Pancreas (tissue), 10 donors: ENCODE measurements around the gene KRI1. TPM values are rescaled to one million over a fixed set of nuclear protein-coding genes. Genes with fewer than 3 reads are reported as not detected.
"Not testable (repeated sequence)": the region's sequence is repeated elsewhere in the genome, so short reads cannot be mapped to it uniquely, and the experiment has no call there.

ENCODE experiments used
- ATAC-seq, 4 donors: fragments of 200-7000 bp; cut with Tn5 transposase; one replicate each; pipeline versions ENCODE4 v1.8.0 to v1.9.1; 2020; ENCODE audit warnings: mild to moderate bottlenecking in 4 of 4, moderate library complexity in 4 of 4
- DNase-seq, 6 donors: peaks; one replicate each; pipeline ENCODE4 v3.0.0-alpha.2; 2020
- FAIRE-seq: peaks from 2 replicates; lab custom pipeline; 2012; peaks lifted over from hg19 to GRCh38; lab: Jason Lieb, UNC
- H3K27ac ChIP-seq, 4 donors: fragments of 200-600 bp; sonication (generic); 1 replicate in 3 of 4; 2 replicates in 1 of 4; pipeline versions ENCODE4 v1.5.0 to v1.8.0; 2020
- H3K27me3 ChIP-seq, 4 donors: fragments of 200-600 bp; one replicate each; pipeline ENCODE4 v1.8.0; 2021
- H3K36me3 ChIP-seq, 3 donors: fragments of 200-600 bp; sonication (generic) in 1 of 3; one replicate each; pipeline versions ENCODE4 v1.5.0 to v1.8.0; 2020 to 2021
- H3K4me1 ChIP-seq, 3 donors: fragments of 200-600 bp; one replicate each; pipeline ENCODE4 v1.8.0; 2021
- H3K4me3 ChIP-seq, 4 donors: fragments of 200-600 bp; sonication (generic) in 2 of 4; one replicate each; pipeline versions ENCODE4 v1.5.0 to v1.8.0; 2020 to 2021
- H3K9me3 ChIP-seq, 4 donors: fragments of 200-600 bp; one replicate each; pipeline ENCODE4 v1.8.0; 2021
- WGBS, 2 donors: extraction: QIAGEN DNeasy Blood & Tissue Kit; methylation state at CpG; one replicate each; pipeline ENCODE4 v1.1.7; 2013; 5-methylcytosine and 5-hydroxymethylcytosine counted together
- intact Hi-C, 3 donors: fragments of 100-400 bp; cut with DNase I; formaldehyde crosslinking; loops; one replicate each; pipeline versions ENCODE4 v1.11.1 to v1.14.2; 2022
- polyA plus RNA-seq, 2 donors: library from polyadenylated mRNA; stranded (reverse); fragments of 200-250 nt; gene quantifications; one replicate each; pipeline ENCODE4 v1.2.3, GENCODE V29; 2013
- total RNA-seq, 6 donors: library from RNA; stranded (reverse); fragmentation: NEBNext Ultra II Directional in 4 of 6; extraction: Animal tissue kit (Norgen Biotek cat#: 25700) in 4 of 6; gene quantifications; one replicate each; pipeline versions ENCODE4 v1.2.1 to v1.2.4, GENCODE V29; 2021 to 2023
- TF ChIP-seq, protein P1 (sequence below), 4 donors: fragments of 200-600 bp; sonication (generic) in 3 of 4; IDR thresholded peaks; one replicate each; pipeline versions ENCODE4 v1.5.0 to v1.8.0; 2021; ENCODE audit warnings: antibody characterized with exemption in 4 of 4
- donor health status: healthy with polysubstance abuse.
- donor health status: DM: no; HTN: no; CAD: no; lungs with moderate emphysema.
- donor health status: DM: no; HTN: no; CAD: no.
- donor health status: control.
- donor health status: control.
- donor health status: Bipolar disorder and iron deficiency.
- donor health status: DM: yes; HTN: yes; CAD: no.
- donor health status: DM: no; HTN: no; CAD: no.
- donor health status: DM: no; HTN: no; CAD: no.
- donor health status: DM: yes; HTN: yes; CAD: no.

The KRI1 gene
- total and polyA plus RNA-seq, 8 donors, result 8.0 to 41.8 (median 15.3) TPM

DNA sequence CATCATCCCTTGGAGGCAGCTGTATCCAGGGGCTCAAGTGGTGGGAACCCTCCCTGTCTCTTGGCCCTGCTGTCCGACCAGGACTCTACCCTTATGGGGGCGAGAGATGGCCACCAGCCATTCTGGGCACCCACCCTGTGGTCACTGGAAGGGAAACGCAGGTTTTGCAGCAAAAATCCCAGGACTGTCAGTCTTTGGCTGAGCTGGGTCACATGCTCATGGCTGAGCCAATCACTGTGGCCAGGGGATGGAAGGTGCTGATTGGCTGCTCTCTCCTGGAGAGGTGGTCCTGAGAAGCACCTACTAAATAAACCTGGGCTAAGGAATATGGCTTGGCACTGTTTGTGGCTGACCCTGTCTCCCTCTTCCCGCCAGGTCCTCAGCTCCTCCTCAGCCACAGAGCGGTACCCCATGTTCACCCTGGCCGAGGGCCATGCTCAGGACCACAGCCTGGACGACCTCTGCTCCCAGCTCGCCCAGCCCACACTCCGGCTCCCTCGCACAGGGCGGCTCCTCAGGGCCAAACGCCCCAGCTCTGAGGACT is 13.2 kb downstream of the KRI1 start:
- Histone ChIP-seq H3K27me3 (no peaks in the 10 kb centered on the region), H3K27ac (no peak overlapping the region), H3K4me3 (no peak overlapping the region), H3K9me3 (no peaks in the 10 kb centered on the region), H3K4me1 (no peaks in the 10 kb centered on the region), H3K36me3 (peaks cover 1 to 53% (median 30%) of the 10 kb centered on the region in 3 donors)
- ATAC-seq (peak; percentile 7 to 35 (median 17)), FAIRE-seq (no peak), DNase-seq (peak in 1 of 6 donors; percentile 57)
- WGBS, 2 donors, result 88 to 89% methylated on average over 12 of the region's 12 CpGs
- TF ChIP-seq, protein P1, sequence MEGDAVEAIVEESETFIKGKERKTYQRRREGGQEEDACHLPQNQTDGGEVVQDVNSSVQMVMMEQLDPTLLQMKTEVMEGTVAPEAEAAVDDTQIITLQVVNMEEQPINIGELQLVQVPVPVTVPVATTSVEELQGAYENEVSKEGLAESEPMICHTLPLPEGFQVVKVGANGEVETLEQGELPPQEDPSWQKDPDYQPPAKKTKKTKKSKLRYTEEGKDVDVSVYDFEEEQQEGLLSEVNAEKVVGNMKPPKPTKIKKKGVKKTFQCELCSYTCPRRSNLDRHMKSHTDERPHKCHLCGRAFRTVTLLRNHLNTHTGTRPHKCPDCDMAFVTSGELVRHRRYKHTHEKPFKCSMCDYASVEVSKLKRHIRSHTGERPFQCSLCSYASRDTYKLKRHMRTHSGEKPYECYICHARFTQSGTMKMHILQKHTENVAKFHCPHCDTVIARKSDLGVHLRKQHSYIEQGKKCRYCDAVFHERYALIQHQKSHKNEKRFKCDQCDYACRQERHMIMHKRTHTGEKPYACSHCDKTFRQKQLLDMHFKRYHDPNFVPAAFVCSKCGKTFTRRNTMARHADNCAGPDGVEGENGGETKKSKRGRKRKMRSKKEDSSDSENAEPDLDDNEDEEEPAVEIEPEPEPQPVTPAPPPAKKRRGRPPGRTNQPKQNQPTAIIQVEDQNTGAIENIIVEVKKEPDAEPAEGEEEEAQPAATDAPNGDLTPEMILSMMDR (IDR thresholded peaks at IDR 0.05), result no peak
- intact Hi-C loops, result no loop called here

DNA sequence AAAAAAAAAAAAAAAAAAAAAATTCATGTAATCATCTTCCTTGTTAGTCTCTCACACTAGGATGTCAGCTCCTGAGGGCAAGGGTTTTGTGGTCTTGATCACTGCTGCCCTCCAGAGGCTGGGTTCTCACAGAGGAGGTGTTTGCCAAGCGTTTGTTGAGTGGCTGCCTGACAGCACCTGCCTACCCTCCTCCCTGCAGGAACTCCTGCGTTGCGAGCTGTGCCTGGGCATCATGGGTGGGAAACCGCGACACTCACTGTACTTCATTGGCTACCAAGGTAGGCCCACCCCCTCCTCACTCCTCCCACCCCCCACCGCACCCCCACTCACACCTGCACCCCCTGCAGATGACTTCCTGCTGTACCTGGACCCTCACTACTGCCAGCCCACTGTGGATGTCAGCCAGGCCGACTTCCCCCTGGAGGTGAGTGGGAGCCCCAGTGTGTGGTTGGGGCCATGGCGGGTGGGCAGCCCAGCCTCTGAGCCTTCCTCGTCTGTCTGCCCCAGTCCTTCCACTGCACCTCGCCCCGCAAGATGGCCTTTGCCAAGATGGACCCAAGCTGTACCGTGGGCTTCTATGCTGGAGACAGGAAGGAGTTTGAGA is 14.0 kb downstream of the KRI1 start:
- Histone ChIP-seq H3K36me3 (peaks cover 0 to 54% (median 25%) of the 10 kb centered on the region in 3 donors), H3K4me3 (no peak overlapping the region), H3K27me3 (no peaks in the 10 kb centered on the region), H3K27ac (no peak overlapping the region), H3K4me1 (no peaks in the 10 kb centered on the region), H3K9me3 (no peaks in the 10 kb centered on the region)
- TF ChIP-seq, protein P1 (IDR thresholded peaks at IDR 0.05), result no peak
- no peak for FAIRE-seq
- 89 to 93% methylated on average over 12 of the region's 12 CpGs for WGBS, 2 donors
- DNase-seq, result peak in 3 of 6 donors; percentile 50 to 66 (median 52)
- peak in 3 of 4 donors; percentile 36 to 72 (median 62) for ATAC-seq
- intact Hi-C loops, result no loop called here

DNA sequence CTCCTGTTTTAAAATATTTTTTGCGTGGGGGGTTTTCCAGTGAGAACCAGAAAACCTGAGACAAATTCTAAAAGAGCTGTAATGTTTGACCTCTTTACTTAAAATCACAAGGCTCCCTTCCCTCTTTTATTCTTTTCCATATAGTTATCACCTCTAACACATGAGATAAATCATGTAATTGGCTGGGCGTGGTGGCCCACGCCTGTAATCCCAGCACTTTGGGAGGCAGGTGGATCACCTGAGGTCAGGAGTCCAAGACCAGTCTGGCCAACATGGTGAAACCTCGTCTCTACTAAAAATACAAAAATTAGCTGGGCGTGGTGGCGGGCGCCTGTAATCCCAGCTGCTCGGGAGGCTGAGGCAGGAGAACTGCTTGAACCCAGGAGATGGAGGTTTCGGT is 14.8 kb downstream of the KRI1 start:
- H3K27ac ChIP-seq, H3K9me3 ChIP-seq, H3K27me3 ChIP-seq, intact Hi-C loops, H3K4me3 ChIP-seq, H3K4me1 ChIP-seq, ATAC-seq, FAIRE-seq, DNase-seq: not testable (repeated sequence)
- H3K36me3 ChIP-seq, result peaks cover 0 to 56% (median 25%) of the 10 kb centered on the region in 3 donors
- WGBS, 2 donors, result 94 to 96% methylated on average over 9 of the region's 9 CpGs

DNA sequence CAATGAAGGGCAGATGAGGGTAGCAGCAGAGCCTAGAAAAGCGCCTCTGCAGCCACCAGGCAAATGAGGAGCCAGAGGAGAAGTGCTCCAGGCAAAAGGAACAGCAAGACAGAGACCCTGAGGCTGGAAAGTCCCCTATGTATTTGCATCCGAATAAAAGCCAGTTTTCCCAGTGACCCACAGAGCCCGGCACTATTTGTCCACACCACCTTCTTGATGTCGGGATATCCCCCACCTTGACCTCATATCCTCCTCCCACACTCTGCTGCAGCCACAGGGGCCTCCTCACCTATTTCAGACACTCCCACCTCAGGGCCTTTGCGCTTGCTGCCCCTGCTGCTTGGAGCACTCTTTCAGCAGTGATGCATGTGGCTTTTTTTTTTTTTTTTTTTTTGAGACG is 15.5 kb downstream of the KRI1 start:
- 96 to 98% methylated on average over 5 to 6 of the region's 6 CpGs for WGBS, 2 donors
- TF ChIP-seq, protein P1 (IDR thresholded peaks at IDR 0.05), result no peak
- Histone ChIP-seq H3K9me3 (no peaks in the 10 kb centered on the region), H3K27me3 (no peaks in the 10 kb centered on the region), H3K4me1 (no peaks in the 10 kb centered on the region), H3K36me3 (peaks cover 0 to 50% (median 25%) of the 10 kb centered on the region in 3 donors), H3K4me3 (no peak overlapping the region), H3K27ac (no peak overlapping the region)
- FAIRE-seq, result no peak
- no peak for ATAC-seq
- no peak for DNase-seq
- intact Hi-C loops, result no loop called here

DNA sequence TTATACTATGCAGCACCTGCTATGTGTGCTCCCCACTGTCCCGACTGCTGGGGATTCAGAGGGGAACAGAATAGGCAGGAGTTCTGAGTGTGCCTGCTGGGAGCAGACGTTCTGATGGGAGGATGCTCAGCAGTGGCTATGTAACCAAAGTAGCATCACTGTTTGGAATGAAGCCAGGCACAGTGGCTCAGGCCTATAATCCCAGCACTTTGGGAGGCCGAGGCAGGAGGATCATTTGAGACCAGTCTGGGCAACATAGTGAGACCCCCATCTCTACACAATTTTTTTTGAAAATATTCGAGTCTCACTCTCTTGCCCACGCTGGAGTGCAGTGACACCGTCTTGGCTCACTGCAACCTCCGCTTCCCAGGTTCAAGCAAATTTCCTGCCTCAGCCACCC is 16.1 kb downstream of the KRI1 start:
- Histone ChIP-seq H3K27ac (no peak overlapping the region), H3K4me1 (peaks cover 0 to 5% (median 0%) of the 10 kb centered on the region in 3 donors), H3K27me3 (no peaks in the 10 kb centered on the region), H3K4me3 (no peak overlapping the region), H3K9me3 (no peaks in the 10 kb centered on the region), H3K36me3 (peaks cover 0 to 44% (median 23%) of the 10 kb centered on the region in 3 donors)
- 88 to 90% methylated on average over 7 of the region's 7 CpGs for WGBS, 2 donors
- ATAC-seq (no peak), FAIRE-seq (no peak), DNase-seq (no peak)
- TF ChIP-seq, protein P1 (IDR thresholded peaks at IDR 0.05), result no peak
- intact Hi-C loops, result no loop called here
